Measurements from ENCODE around the gene DSE.

- no peak for TF ChIP-seq CTCF (IDR thresholded peaks at IDR 0.05)
- no peak for TF ChIP-seq POLR2A (IDR thresholded peaks at IDR 0.05)
- no peak for TF ChIP-seq EP300 (IDR thresholded peaks at IDR 0.05)
These were observed 3.8 kb downstream of the DSE start for GRCh38 chr6:116374586-116374985.
